Effector memory CD8-positive, alpha-beta T cell (primary cell): ENCODE data around the gene RASAL2.

Experiments
- ATAC-seq: fragments of 150-1000 bp; cut with Tn5 transposase; replicated peaks from 2 replicates; pipeline ENCODE4 v1.10.0; 2021; ENCODE audit warnings: mild to moderate bottlenecking, moderate library complexity
- DNase-seq, 3 experiments: peaks; one replicate each; pipeline ENCODE4 v3.0.0; 2021
- H3K27ac Mint-ChIP-seq, 2 donors: one replicate each; pipeline ENCODE4 v1.8.0; 2022; ENCODE audit warnings: mild to moderate bottlenecking in 2 of 2, mixed read lengths in 2 of 2, moderate library complexity in 2 of 2
- H3K27me3 Mint-ChIP-seq, 2 donors: one replicate each; pipeline ENCODE4 v1.8.0; 2022; ENCODE audit warnings: mixed read lengths in 2 of 2
- H3K36me3 Mint-ChIP-seq: one replicate; pipeline ENCODE4 v1.8.0; 2022; ENCODE audit warnings: mild to moderate bottlenecking, moderate library complexity, mixed read lengths; ENCODE audit not compliant: insufficient read depth
- H3K4me1 Mint-ChIP-seq, 2 donors: one replicate each; pipeline ENCODE4 v1.8.0; 2022; ENCODE audit warnings: low read depth in 2 of 2, mixed read lengths in 2 of 2
- H3K4me3 Mint-ChIP-seq, 2 donors: one replicate each; pipeline ENCODE4 v1.8.0; 2022; ENCODE audit warnings: mild to moderate bottlenecking in 2 of 2, mixed read lengths in 2 of 2, moderate library complexity in 2 of 2
- H3K9me3 Mint-ChIP-seq, 2 donors: one replicate each; pipeline ENCODE4 v1.8.0; 2022; ENCODE audit warnings: mixed read lengths in 2 of 2

The RASAL2 gene

DNA sequence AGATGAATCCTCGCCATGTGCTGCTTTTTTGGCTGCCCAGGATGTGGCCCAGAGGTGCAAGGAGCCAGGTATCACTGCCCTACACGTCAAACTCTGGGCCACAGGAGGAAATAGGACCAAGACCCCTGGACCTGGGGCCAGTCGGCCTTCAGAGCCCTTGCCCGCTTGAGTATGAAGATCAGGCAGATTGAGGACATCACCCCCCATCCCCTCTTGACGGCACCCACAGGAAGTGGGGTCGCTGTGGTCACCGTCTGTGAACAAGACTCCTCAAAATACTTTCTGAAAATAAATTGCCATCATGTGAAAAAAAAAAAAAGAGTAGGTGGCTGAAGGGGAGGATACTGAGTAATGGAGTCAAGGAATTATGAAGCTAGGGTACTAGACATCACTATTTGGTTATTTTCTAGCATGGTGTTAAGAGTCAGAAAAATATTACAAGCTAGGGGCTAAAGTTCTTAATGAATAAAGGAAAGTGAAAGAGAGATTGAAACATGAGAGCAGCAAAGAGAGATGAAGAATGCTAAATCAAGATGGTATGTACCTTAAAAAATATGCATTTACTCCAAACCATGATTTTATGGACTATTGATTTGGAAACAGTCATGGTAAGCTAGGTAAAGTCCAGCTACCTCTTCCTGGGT, 318.0 kb downstream of the RASAL2 start:
- H3K4me1 Mint-ChIP-seq: no peaks in the 10 kb centered on the region
- DNase-seq: no peak
- H3K36me3 Mint-ChIP-seq: no peaks in the 10 kb centered on the region
- ATAC-seq: no peak
- H3K9me3 Mint-ChIP-seq: peaks cover 6 to 8% of the 10 kb centered on the region in 2 donors
- H3K27ac Mint-ChIP-seq: no peak overlapping the region
- no peaks in the 10 kb centered on the region for H3K27me3 Mint-ChIP-seq
- no peak overlapping the region for H3K4me3 Mint-ChIP-seq

GRCh38 chr1:178412400-178412770, 318.5 kb downstream of the RASAL2 start:
- H3K9me3 Mint-ChIP-seq: peaks cover 8 to 9% of the 10 kb centered on the region in 2 donors
- no peak overlapping the region for H3K27ac Mint-ChIP-seq
- no peak for DNase-seq
- no peaks in the 10 kb centered on the region for H3K36me3 Mint-ChIP-seq
- no peaks in the 10 kb centered on the region for H3K27me3 Mint-ChIP-seq
- no peaks in the 10 kb centered on the region for H3K4me1 Mint-ChIP-seq
- ATAC-seq: no peak
- H3K4me3 Mint-ChIP-seq: no peak overlapping the region

DNA sequence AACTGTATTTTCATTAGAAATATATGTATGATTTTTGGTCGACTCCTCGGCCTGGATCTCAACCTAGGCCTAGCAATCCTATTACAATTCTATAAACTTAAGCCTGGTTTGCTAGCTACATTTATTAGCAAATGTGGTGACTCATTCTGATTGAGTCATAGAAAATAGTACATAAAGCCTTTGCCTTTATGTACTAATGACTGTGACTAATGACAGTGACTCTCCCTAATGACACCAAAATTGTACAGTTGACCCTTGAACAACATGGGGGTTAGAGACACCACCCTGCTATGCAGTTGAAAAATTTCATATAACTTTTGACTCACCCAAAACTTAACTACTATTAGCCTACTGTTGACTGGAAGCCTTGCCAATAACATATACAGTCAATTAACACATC, 324.0 kb downstream of the RASAL2 start:
- ATAC-seq: no peak

DNA sequence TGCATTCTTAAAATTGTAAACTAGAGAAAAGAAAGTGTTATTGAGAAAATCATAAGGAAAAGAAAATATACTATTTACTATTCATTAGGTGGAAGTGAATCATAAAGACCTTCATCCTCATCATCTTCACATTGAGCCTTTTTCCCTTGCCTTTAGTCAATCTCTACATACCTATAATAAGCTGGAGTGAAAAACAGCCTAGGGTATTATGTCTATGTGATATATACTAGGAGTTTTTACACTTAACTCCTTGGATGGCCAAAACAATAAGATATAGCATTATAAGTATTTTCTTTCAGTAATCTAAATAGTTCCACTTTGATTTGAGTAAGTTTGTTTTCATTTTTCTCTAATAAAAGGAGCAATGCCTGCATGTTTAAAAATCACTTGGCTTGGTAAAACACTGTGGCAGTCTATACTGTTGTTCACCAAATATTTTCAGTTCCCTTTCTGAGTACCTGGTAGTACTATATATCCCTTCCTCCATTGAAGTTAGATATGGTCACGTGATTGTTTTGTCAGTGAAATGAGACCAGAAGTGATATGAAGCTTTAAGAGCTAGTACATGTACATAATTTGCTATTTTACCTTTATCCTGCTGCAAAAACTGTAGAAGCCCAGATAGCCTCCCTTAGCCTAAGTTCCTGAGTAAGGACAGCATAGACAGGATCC, 324.5 kb downstream of the RASAL2 start:
- Mint-ChIP-seq H3K4me1 (no peaks in the 10 kb centered on the region), H3K36me3 (no peaks in the 10 kb centered on the region), H3K27me3 (no peaks in the 10 kb centered on the region), H3K27ac (no peak overlapping the region), H3K9me3 (peaks cover 0 to 3% of the 10 kb centered on the region in 2 donors), H3K4me3 (no peak overlapping the region)
- no peak for ATAC-seq
- no peak for DNase-seq

More for the DNA sequence above, 324.0 kb downstream of the RASAL2 start:
- H3K4me3 Mint-ChIP-seq: no peak overlapping the region
- no peaks in the 10 kb centered on the region for H3K4me1 Mint-ChIP-seq
- no peak for DNase-seq
- H3K36me3 Mint-ChIP-seq: no peaks in the 10 kb centered on the region
- H3K27ac Mint-ChIP-seq: no peak overlapping the region
- H3K9me3 Mint-ChIP-seq: peaks cover 0 to 3% of the 10 kb centered on the region in 2 donors
- H3K27me3 Mint-ChIP-seq: no peaks in the 10 kb centered on the region

DNA sequence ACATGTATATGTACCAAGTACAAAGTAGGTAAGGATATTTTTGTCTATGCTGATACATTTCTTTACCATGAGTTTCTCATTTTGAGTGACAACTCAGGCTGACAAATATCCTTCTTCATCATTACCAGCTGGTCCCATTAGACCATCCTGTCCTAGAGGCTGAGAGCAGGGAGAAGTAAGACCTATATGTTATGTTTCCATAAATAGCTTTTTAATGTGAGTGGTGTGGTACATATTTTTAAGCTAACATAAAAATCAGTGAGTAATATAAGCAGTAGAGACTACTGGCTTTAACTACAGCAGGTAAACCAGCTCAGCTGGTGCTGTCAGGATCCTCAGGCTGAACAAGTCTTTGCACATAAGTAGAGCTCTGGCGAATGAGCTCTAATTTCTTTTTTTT, 340.5 kb downstream of the RASAL2 start:
- ATAC-seq (no peak), DNase-seq (no peak)
- no peak overlapping the region for H3K27ac Mint-ChIP-seq
- no peaks in the 10 kb centered on the region for H3K27me3 Mint-ChIP-seq
- no peaks in the 10 kb centered on the region for H3K36me3 Mint-ChIP-seq
- H3K4me1 Mint-ChIP-seq: no peaks in the 10 kb centered on the region
- H3K9me3 Mint-ChIP-seq: no peaks in the 10 kb centered on the region
- no peak overlapping the region for H3K4me3 Mint-ChIP-seq

GRCh38 chr1:178434899-178435435, 341.1 kb downstream of the RASAL2 start:
- no peak for ATAC-seq
- no peaks in the 10 kb centered on the region for H3K9me3 Mint-ChIP-seq
- no peak overlapping the region for H3K27ac Mint-ChIP-seq
- H3K27me3 Mint-ChIP-seq: no peaks in the 10 kb centered on the region
- H3K36me3 Mint-ChIP-seq: no peaks in the 10 kb centered on the region
- no peak overlapping the region for H3K4me3 Mint-ChIP-seq
- H3K4me1 Mint-ChIP-seq: no peaks in the 10 kb centered on the region
- DNase-seq: no peak

GRCh38 chr1:178436899-178437298, 343.0 kb downstream of the RASAL2 start:
- no peak overlapping the region for H3K27ac Mint-ChIP-seq
- peaks cover 0 to 5% of the 10 kb centered on the region in 2 donors for H3K27me3 Mint-ChIP-seq
- H3K9me3 Mint-ChIP-seq: peaks cover 0 to 2% of the 10 kb centered on the region in 2 donors
- no peaks in the 10 kb centered on the region for H3K36me3 Mint-ChIP-seq
- no peak overlapping the region for H3K4me3 Mint-ChIP-seq
- no peaks in the 10 kb centered on the region for H3K4me1 Mint-ChIP-seq
- DNase-seq (no peak), ATAC-seq (no peak)

GRCh38 chr1:178438432-178438831, 344.5 kb downstream of the RASAL2 start:
- H3K27me3 Mint-ChIP-seq: peaks cover 0 to 11% of the 10 kb centered on the region in 2 donors
- H3K27ac Mint-ChIP-seq: no peak overlapping the region
- ATAC-seq (no peak), DNase-seq (no peak)
- no peaks in the 10 kb centered on the region for H3K4me1 Mint-ChIP-seq
- H3K36me3 Mint-ChIP-seq: no peaks in the 10 kb centered on the region
- H3K9me3 Mint-ChIP-seq: peaks cover 0 to 2% of the 10 kb centered on the region in 2 donors
- H3K4me3 Mint-ChIP-seq: no peak overlapping the region

GRCh38 chr1:178442925-178443324, 349.0 kb downstream of the RASAL2 start:
- H3K4me1 Mint-ChIP-seq: no peaks in the 10 kb centered on the region
- no peak overlapping the region for H3K4me3 Mint-ChIP-seq
- peaks cover 9 to 11% of the 10 kb centered on the region in 2 donors for H3K27me3 Mint-ChIP-seq
- H3K9me3 Mint-ChIP-seq: peaks cover 0 to 6% of the 10 kb centered on the region in 2 donors
- ATAC-seq (no peak), DNase-seq (no peak)
- no peak overlapping the region for H3K27ac Mint-ChIP-seq
- H3K36me3 Mint-ChIP-seq: no peaks in the 10 kb centered on the region

DNA sequence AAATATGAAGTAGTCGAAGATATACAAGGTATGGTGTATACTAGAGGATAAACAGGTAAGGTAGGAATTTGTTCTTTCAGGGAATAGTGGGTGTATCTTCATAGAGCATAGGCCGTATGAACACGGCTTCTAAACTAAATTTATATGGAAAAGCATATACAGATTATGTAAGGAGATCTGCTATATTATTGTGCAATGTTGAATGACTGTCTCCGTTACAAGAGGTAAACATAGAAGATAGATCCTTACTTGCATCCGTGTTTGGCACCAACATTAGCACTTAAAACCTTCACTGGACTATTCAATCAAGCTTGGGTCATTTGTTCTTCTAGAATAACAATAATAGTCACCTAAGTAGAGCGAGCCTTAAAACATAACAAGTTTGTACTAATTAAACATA, 357.0 kb downstream of the RASAL2 start:
- Mint-ChIP-seq H3K36me3 (no peaks in the 10 kb centered on the region), H3K4me3 (no peak overlapping the region), H3K9me3 (peaks cover 0 to 5% of the 10 kb centered on the region in 2 donors), H3K27me3 (no peaks in the 10 kb centered on the region), H3K27ac (no peak overlapping the region), H3K4me1 (no peaks in the 10 kb centered on the region)
- ATAC-seq (no peak), DNase-seq (no peak)

DNA sequence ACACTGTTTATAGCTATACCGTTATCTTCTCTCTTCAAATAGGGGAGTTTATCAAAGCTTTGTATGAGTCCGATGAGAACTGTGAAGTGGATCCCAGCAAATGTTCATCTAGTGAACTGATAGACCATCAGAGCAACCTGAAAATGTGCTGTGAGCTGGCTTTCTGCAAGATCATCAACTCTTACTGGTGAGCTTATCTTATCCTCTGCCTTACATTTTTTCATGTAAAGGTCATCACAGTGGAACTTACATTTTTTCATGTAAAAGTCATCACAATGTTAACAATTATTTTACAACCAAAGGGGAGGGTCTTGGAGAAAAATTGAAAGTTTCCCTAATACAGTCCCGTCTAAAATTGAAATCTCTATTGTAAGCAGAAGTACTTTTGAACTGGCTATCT, 357.6 kb downstream of the RASAL2 start:
- H3K4me3 Mint-ChIP-seq: no peak overlapping the region
- ATAC-seq (no peak), DNase-seq (no peak)
- no peaks in the 10 kb centered on the region for H3K36me3 Mint-ChIP-seq
- H3K27ac Mint-ChIP-seq: no peak overlapping the region
- H3K9me3 Mint-ChIP-seq: peaks cover 0 to 5% of the 10 kb centered on the region in 2 donors
- H3K27me3 Mint-ChIP-seq: no peaks in the 10 kb centered on the region
- H3K4me1 Mint-ChIP-seq: no peaks in the 10 kb centered on the region

DNA sequence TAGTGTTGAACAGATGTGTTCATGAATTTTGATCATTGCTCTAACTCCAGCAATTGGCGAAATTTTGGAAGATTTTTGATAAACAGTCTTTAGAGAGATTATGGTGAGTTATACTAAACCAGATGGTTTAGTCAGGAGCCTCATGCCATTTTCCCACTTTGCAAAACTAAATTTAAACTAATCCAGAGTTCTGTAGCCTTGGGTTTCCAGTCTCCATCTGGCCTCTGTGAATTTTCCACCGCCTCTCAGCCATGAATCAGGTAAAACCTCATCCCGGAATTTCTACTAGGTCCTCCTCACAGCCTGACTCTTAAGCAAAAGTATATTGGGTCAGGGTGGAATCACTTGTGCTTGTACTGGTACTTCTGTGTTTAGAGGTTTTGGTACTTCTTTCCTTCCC, 358.1 kb downstream of the RASAL2 start:
- Mint-ChIP-seq H3K27me3 (no peaks in the 10 kb centered on the region), H3K36me3 (no peaks in the 10 kb centered on the region), H3K4me3 (no peak overlapping the region), H3K27ac (no peak overlapping the region), H3K4me1 (no peaks in the 10 kb centered on the region), H3K9me3 (peaks cover 0 to 4% of the 10 kb centered on the region in 2 donors)
- DNase-seq (no peak), ATAC-seq (no peak)

DNA sequence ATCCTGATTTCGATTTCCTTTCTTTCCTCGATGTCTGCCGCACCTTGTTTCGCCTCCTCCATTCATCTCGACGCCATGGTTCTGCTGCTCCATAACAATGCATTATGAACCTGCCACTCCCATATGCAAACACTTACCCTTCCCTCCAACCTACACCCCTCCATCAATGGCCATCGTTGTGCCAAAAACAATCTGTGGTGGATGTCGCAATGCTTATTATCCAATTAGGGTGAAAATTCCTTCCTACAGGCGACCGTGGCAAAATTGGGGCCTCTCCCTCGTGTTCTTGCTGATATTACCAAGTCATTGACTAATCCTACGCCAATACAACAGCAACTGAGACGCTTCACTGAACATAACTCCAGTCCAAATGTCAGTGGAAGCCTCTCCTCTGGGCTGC, 362.6 kb downstream of the RASAL2 start:
- no peak for ATAC-seq
- no peak for DNase-seq
- no peak overlapping the region for H3K27ac Mint-ChIP-seq
- no peaks in the 10 kb centered on the region for H3K27me3 Mint-ChIP-seq
- H3K4me3 Mint-ChIP-seq: no peak overlapping the region
- H3K4me1 Mint-ChIP-seq: no peaks in the 10 kb centered on the region
- H3K36me3 Mint-ChIP-seq: no peaks in the 10 kb centered on the region
- no peaks in the 10 kb centered on the region for H3K9me3 Mint-ChIP-seq

- no peak overlapping the region for H3K27ac Mint-ChIP-seq
- H3K36me3 Mint-ChIP-seq: no peaks in the 10 kb centered on the region
- H3K9me3 Mint-ChIP-seq: no peaks in the 10 kb centered on the region
- DNase-seq (no peak), ATAC-seq (no peak)
- H3K4me1 Mint-ChIP-seq: no peaks in the 10 kb centered on the region
- H3K27me3 Mint-ChIP-seq: no peaks in the 10 kb centered on the region
- H3K4me3 Mint-ChIP-seq: no peak overlapping the region
These were observed 363.7 kb downstream of the RASAL2 start for GRCh38 chr1:178457651-178458050.
